ENCODE measurements around the gene XNDC1N.

Gene XNDC1N

DNA sequence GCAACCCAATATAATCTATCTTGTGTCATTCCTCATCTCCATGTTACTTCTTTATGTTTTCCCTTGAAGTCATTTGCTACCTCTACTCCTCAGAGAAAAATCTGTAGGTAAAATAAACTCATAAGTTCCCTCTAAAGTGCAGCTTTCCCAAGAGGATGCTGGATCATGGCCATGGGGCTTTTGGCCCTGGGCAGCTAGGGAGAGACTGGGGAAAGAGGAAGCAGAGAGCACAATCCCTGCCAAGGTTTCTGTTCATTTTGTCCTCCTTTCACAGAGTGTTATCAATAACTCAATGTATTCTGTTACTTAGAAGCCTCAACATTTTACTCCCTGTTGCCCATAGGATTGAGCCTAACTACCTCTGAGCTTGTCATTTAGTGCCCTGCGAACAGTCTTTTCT lies 9.4 kb upstream of the XNDC1N start:
- H3K9ac ChIP-seq (ENCODE audit: low read length) = no peak overlapping the region
- H2AFZ ChIP-seq (ENCODE audit: low read length) = no peak overlapping the region
- no peak overlapping the region for H3K4me3 ChIP-seq (ENCODE audit: low read depth, low read length, poor library complexity, severe bottlenecking)
- H3K9me3 ChIP-seq (ENCODE audit: low read length) = no peaks in the 10 kb centered on the region
- TF ChIP-seq EZH2 (IDR thresholded peaks at IDR 0.05; ENCODE audit: borderline replicate concordance, low read length) = no peak
- peaks cover 17% of the 10 kb centered on the region; the same call in 1 of the 2 replicates for H3K36me3 ChIP-seq (ENCODE audit: insufficient read depth, low read length)
- H3K27me3 ChIP-seq (ENCODE audit: insufficient read depth, low read length) = no peaks in the 10 kb centered on the region
- peaks cover 62% of the 10 kb centered on the region for H3K79me2 ChIP-seq (ENCODE audit: insufficient read depth, low read length)
- no peaks in the 10 kb centered on the region for H4K20me1 ChIP-seq (ENCODE audit: insufficient read depth, low read length)
- no peaks in the 10 kb centered on the region for H3K9me2 ChIP-seq (ENCODE audit: low read depth, low read length)
- H3K27ac ChIP-seq (ENCODE audit: low read depth, low read length, poor library complexity, severe bottlenecking) = no peak overlapping the region
- peaks cover 20% of the 10 kb centered on the region for H3K4me1 ChIP-seq (ENCODE audit: insufficient read depth, low read length, severe bottlenecking)
- no peak overlapping the region for H3K4me2 ChIP-seq (ENCODE audit: low read length)
- no peaks in the 10 kb centered on the region for H3F3A ChIP-seq (ENCODE audit: insufficient read depth, low read length)

DNA sequence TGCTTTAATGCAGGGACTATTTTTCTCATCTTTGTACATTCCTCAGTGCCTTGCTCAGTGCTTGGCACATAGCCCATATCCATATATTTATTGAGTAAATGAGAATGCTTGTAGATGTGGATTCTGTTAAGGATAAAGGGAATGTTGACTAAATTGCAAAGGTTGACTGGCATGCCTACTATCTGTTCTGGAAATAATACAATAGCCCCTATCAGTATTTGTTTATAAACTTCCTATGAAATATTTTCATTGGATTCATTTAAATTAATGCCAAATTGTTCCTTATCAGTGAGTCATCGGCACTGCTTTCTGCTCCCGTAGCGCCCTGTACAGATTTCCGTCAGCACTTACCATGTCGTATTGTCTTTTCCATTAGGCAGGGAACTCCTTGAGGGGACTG lies 8.4 kb upstream of the XNDC1N start:
- Histone ChIP-seq H4K20me1 (ENCODE audit: insufficient read depth, low read length) (no peaks in the 10 kb centered on the region), H3K4me1 (ENCODE audit: insufficient read depth, low read length, severe bottlenecking) (peaks cover 29% of the 10 kb centered on the region), H3K4me2 (ENCODE audit: low read length) (no peak overlapping the region), H3K9me2 (ENCODE audit: low read depth, low read length) (no peaks in the 10 kb centered on the region), H3K79me2 (ENCODE audit: insufficient read depth, low read length) (peaks cover 70% of the 10 kb centered on the region), H2AFZ (ENCODE audit: low read length) (no peak overlapping the region), H3K36me3 (ENCODE audit: insufficient read depth, low read length) (peaks cover 17% of the 10 kb centered on the region; the same call in 1 of the 2 replicates), H3K27ac (ENCODE audit: low read depth, low read length, poor library complexity, severe bottlenecking) (no peak overlapping the region), H3K9ac (ENCODE audit: low read length) (no peak overlapping the region), H3K4me3 (ENCODE audit: low read depth, low read length, poor library complexity, severe bottlenecking) (no peak overlapping the region), H3F3A (ENCODE audit: insufficient read depth, low read length) (no peaks in the 10 kb centered on the region), H3K27me3 (ENCODE audit: insufficient read depth, low read length) (no peaks in the 10 kb centered on the region), H3K9me3 (ENCODE audit: low read length) (no peaks in the 10 kb centered on the region)
- TF ChIP-seq, protein P1, sequence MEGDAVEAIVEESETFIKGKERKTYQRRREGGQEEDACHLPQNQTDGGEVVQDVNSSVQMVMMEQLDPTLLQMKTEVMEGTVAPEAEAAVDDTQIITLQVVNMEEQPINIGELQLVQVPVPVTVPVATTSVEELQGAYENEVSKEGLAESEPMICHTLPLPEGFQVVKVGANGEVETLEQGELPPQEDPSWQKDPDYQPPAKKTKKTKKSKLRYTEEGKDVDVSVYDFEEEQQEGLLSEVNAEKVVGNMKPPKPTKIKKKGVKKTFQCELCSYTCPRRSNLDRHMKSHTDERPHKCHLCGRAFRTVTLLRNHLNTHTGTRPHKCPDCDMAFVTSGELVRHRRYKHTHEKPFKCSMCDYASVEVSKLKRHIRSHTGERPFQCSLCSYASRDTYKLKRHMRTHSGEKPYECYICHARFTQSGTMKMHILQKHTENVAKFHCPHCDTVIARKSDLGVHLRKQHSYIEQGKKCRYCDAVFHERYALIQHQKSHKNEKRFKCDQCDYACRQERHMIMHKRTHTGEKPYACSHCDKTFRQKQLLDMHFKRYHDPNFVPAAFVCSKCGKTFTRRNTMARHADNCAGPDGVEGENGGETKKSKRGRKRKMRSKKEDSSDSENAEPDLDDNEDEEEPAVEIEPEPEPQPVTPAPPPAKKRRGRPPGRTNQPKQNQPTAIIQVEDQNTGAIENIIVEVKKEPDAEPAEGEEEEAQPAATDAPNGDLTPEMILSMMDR (IDR thresholded peaks at IDR 0.05; ENCODE audit: low read length) = no peak
- TF ChIP-seq EZH2 (IDR thresholded peaks at IDR 0.05; ENCODE audit: borderline replicate concordance, low read length) = no peak

DNA sequence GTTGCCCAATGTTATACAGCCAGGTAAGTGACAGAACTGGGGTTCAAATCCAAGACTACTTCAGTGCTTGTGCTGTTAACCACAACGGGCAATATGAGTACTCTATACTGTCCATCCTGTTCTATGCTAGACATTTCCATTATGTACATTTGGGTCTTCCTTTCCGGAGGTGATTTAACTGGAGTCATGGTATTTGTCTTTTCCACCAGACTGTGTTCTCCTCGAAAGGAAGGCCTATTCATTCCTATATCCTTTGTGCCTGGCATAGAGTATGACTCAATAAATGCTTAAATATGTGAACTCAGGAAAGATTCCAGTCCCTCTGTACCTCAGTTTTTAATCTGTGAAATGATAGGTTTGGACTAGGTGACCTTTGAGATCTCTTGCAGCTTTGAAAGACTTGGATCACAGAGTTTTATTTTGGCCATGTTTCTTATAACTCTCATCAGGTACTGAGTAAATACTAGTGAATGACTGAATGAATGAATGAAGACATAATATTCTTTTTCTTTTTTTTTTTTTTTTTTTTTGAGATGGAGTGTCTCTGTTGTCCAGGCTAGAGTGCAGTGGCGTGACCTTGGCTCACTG lies 7.0 kb upstream of the XNDC1N start:
- peaks cover 12% of the 10 kb centered on the region; the same call in 1 of the 2 replicates for H3K36me3 ChIP-seq (ENCODE audit: insufficient read depth, low read length)
- H3K9ac ChIP-seq (ENCODE audit: low read length) = no peak overlapping the region
- peaks cover 74% of the 10 kb centered on the region for H3K79me2 ChIP-seq (ENCODE audit: insufficient read depth, low read length)
- no peaks in the 10 kb centered on the region for H3K27me3 ChIP-seq (ENCODE audit: insufficient read depth, low read length)
- H3K27ac ChIP-seq (ENCODE audit: low read depth, low read length, poor library complexity, severe bottlenecking) = no peak overlapping the region
- H3K9me2 ChIP-seq (ENCODE audit: low read depth, low read length) = no peaks in the 10 kb centered on the region
- no peaks in the 10 kb centered on the region for H4K20me1 ChIP-seq (ENCODE audit: insufficient read depth, low read length)
- no peaks in the 10 kb centered on the region for H3K9me3 ChIP-seq (ENCODE audit: low read length)
- H3K4me2 ChIP-seq (ENCODE audit: low read length) = no peak overlapping the region
- peaks cover 43% of the 10 kb centered on the region for H3K4me1 ChIP-seq (ENCODE audit: insufficient read depth, low read length, severe bottlenecking)
- TF ChIP-seq, protein P1 (IDR thresholded peaks at IDR 0.05; ENCODE audit: low read length) = no peak
- no peak for TF ChIP-seq EZH2 (IDR thresholded peaks at IDR 0.05; ENCODE audit: borderline replicate concordance, low read length)
- H2AFZ ChIP-seq (ENCODE audit: low read length) = no peak overlapping the region
- no peak overlapping the region for H3K4me3 ChIP-seq (ENCODE audit: low read depth, low read length, poor library complexity, severe bottlenecking)
- H3F3A ChIP-seq (ENCODE audit: insufficient read depth, low read length) = no peaks in the 10 kb centered on the region

DNA sequence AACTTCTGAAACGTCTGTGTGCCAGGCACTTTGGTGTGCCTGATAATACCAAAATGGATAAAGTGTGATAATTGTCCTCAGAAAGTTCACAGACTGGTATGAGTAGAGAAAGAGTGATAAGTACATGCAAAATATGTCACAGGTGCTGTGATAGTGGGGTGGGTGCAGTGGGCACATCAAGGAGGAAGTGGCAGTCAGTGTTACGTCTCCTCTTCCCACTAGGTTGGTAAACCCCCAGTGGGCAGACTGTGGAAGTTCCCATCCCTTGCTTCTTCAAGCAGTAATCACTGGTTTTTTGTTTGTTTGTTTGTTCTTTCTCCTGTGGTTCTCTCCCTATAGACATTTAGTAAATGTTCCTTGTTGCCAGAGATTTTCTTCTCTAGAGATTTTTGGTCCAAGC lies 5.8 kb upstream of the XNDC1N start:
- peak overlapping the region; percentile 17; the same call in 1 of the 2 replicates for H3K9ac ChIP-seq (ENCODE audit: low read length)
- peaks cover 8% of the 10 kb centered on the region; the same call in 1 of the 2 replicates for H3K36me3 ChIP-seq (ENCODE audit: insufficient read depth, low read length)
- H3K4me1 ChIP-seq (ENCODE audit: insufficient read depth, low read length, severe bottlenecking) = peaks cover 53% of the 10 kb centered on the region
- H3K4me2 ChIP-seq (ENCODE audit: low read length) = peak overlapping the region; percentile 60
- H2AFZ ChIP-seq (ENCODE audit: low read length) = no peak overlapping the region
- peaks cover 78% of the 10 kb centered on the region for H3K79me2 ChIP-seq (ENCODE audit: insufficient read depth, low read length)
- H3F3A ChIP-seq (ENCODE audit: insufficient read depth, low read length) = no peaks in the 10 kb centered on the region
- peak overlapping the region; percentile 40 for H3K4me3 ChIP-seq (ENCODE audit: low read depth, low read length, poor library complexity, severe bottlenecking)
- no peaks in the 10 kb centered on the region for H3K9me3 ChIP-seq (ENCODE audit: low read length)
- peak overlapping the region; percentile 39 for H3K27ac ChIP-seq (ENCODE audit: low read depth, low read length, poor library complexity, severe bottlenecking)
- H3K27me3 ChIP-seq (ENCODE audit: insufficient read depth, low read length) = no peaks in the 10 kb centered on the region
- H4K20me1 ChIP-seq (ENCODE audit: insufficient read depth, low read length) = no peaks in the 10 kb centered on the region
- TF ChIP-seq EZH2 (IDR thresholded peaks at IDR 0.05; ENCODE audit: borderline replicate concordance, low read length) = no peak
- TF ChIP-seq, protein P1 (IDR thresholded peaks at IDR 0.05; ENCODE audit: low read length) = no peak
- H3K9me2 ChIP-seq (ENCODE audit: low read depth, low read length) = no peaks in the 10 kb centered on the region

Measured in OCI-LY1 (cell line).